Neural cell (in vitro differentiated cells): ENCODE measurements around the gene PSMD3. TPM values are rescaled to one million over a fixed set of nuclear protein-coding genes. Genes with fewer than 3 reads are reported as not detected.

Experiments used
- H2AFZ ChIP-seq: fragments of 200-600, 300-800 bp; sonication (generic), shearing (Covaris generic); 2 replicates; pipeline ENCODE4 v1.6.0; 2014; ENCODE audit warnings: low read depth, mild to moderate bottlenecking, antibody characterized with exemption, low read length, moderate library complexity
- H3F3A ChIP-seq: fragments of 200-600 bp; shearing (Covaris generic); 2 replicates; pipeline ENCODE4 v1.6.1; 2016; ENCODE audit warnings: mild to moderate bottlenecking, moderate library complexity, mixed read lengths, antibody characterized with exemption, low read length; ENCODE audit not compliant: insufficient read depth, poor library complexity, severe bottlenecking
- H3K27ac ChIP-seq: fragments of 200-600, 300-800 bp; sonication (generic), shearing (Covaris generic); 2 replicates; pipeline ENCODE4 v1.5.1; 2014; ENCODE audit warnings: mild to moderate bottlenecking, low read length, moderate library complexity
- H3K27me3 ChIP-seq: fragments of 300-800, 200-600 bp; sonication (generic), shearing (Covaris generic); 2 replicates; pipeline ENCODE4 v1.6.0; 2014; ENCODE audit warnings: mild to moderate bottlenecking, low read depth, low read length, moderate library complexity; ENCODE audit not compliant: insufficient read depth
- H3K36me3 ChIP-seq: fragments of 300-800, 200-600 bp; sonication (generic), shearing (Covaris generic); 2 replicates; pipeline ENCODE4 v1.5.1; 2014; ENCODE audit warnings: mild to moderate bottlenecking, antibody characterized with exemption, low read length, moderate library complexity; ENCODE audit not compliant: insufficient read depth
- H3K4me2 ChIP-seq: fragments of 300-800, 200-600 bp; sonication (generic), shearing (Covaris generic); 2 replicates; pipeline ENCODE4 v1.6.0; 2014; ENCODE audit warnings: mild to moderate bottlenecking, low read length
- H3K4me3 ChIP-seq: fragments of 300-800, 200-600 bp; sonication (generic), shearing (Covaris generic); 2 replicates; pipeline ENCODE4 v1.5.1; 2014; ENCODE audit warnings: mild to moderate bottlenecking, low read length, moderate library complexity
- H3K79me2 ChIP-seq: fragments of 200-600 bp; shearing (Covaris generic); replicated peaks from 2 replicates; pipeline ENCODE4 v1.6.0; 2014; ENCODE audit warnings: mild to moderate bottlenecking, low read length, moderate library complexity; ENCODE audit not compliant: insufficient read depth
- H3K9ac ChIP-seq: fragments of 300-800, 200-600 bp; sonication (generic), shearing (Covaris generic); 2 replicates; pipeline ENCODE4 v1.6.1; 2016; ENCODE audit warnings: mild to moderate bottlenecking, low read length, mixed read lengths
- H3K9me2 ChIP-seq: fragments of 200-600 bp; shearing (Covaris generic); 2 replicates; pipeline ENCODE4 v1.6.1; 2016; ENCODE audit warnings: mild to moderate bottlenecking, low read length, mixed read lengths; ENCODE audit not compliant: insufficient read depth
- H3K9me3 ChIP-seq: fragments of 200-600, 300-800 bp; sonication (generic), shearing (Covaris generic); 2 replicates; pipeline ENCODE4 v1.6.1; 2016; ENCODE audit warnings: mild to moderate bottlenecking, mixed run types, low read length, moderate library complexity, mixed read lengths
- H4K20me1 ChIP-seq: fragments of 200-600 bp; shearing (Covaris generic); 2 replicates; pipeline ENCODE4 v1.6.1; 2016; ENCODE audit warnings: mild to moderate bottlenecking, mixed run types; ENCODE audit not compliant: insufficient read depth
- EZH2 ChIP-seq: fragments of 200-600, 300-800 bp; shearing (Covaris generic), sonication (generic); IDR thresholded peaks from 2 replicates; pipeline ENCODE4 v1.6.1; 2014; ENCODE audit warnings: antibody characterized with exemption, low read length, borderline replicate concordance, mild to moderate bottlenecking; ENCODE audit not compliant: insufficient read depth, poor library complexity, severe bottlenecking
- MXI1 ChIP-seq: fragments of 450-650 bp; conservative IDR thresholded peaks from 2 replicates; pipeline ENCODE4 v1.6.1; 2014; ENCODE audit warnings: antibody characterized with exemption, mild to moderate bottlenecking; ENCODE audit not compliant: poor library complexity, severe bottlenecking
- POLR2AphosphoS5 ChIP-seq: IDR thresholded peaks from 2 replicates; pipeline ENCODE4 v1.6.1; 2012
- RAD21 ChIP-seq: fragments of 450-650 bp; conservative IDR thresholded peaks from 2 replicates; pipeline ENCODE4 v1.6.1; 2014; ENCODE audit warnings: antibody characterized with exemption, mild to moderate bottlenecking, moderate library complexity
- SMC3 ChIP-seq: fragments of 450-650 bp; conservative IDR thresholded peaks from 2 replicates; pipeline ENCODE4 v1.6.1; 2014; ENCODE audit warnings: antibody characterized with exemption, mild to moderate bottlenecking, moderate library complexity; ENCODE audit not compliant: poor library complexity
- TAF1 ChIP-seq: IDR thresholded peaks from 2 replicates; pipeline ENCODE4 v1.6.1; 2012; ENCODE audit warnings: low read depth
- polyA plus RNA-seq: library from polyadenylated mRNA; depleted of rRNA; stranded (reverse); fragments of >200 nt; gene quantifications from 2 replicates; pipeline ENCODE4 v1.2.3, GENCODE V29; 2014
- TF ChIP-seq, protein P1 (sequence below): fragments of 450-650 bp; IDR thresholded peaks from 2 replicates; pipeline ENCODE4 v1.5.1; 2014; ENCODE audit warnings: antibody characterized with exemption, mild to moderate bottlenecking, moderate library complexity; ENCODE audit not compliant: poor library complexity, severe bottlenecking

Gene PSMD3
- polyA plus RNA-seq, 1 donor from 2014 or later, result 117 TPM

DNA sequence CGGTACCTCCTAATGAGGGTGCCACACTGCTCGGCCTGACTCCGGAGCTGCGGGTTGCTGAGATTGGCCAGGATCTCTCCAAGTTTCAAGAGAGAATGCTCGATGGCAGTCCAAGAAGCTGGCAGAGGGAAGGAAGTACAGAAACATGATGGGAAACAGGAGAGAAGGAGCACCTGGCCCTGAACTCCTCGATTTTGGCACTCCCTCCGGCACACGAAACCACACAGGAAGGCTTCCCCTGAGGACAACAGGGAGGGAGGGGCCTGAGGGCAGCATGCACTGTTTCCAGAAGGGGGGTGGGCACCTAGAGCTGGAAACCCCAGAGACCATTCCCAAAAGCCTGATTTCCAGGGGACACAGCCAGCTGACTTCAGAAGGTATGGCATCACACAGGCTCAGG, 52.7 kb downstream of the PSMD3 start:
- Histone ChIP-seq H3K4me3 (no peak overlapping the region), H3F3A (no peaks in the 10 kb centered on the region), H3K36me3 (no peaks in the 10 kb centered on the region), H3K27ac (no peak overlapping the region), H2AFZ (no peak overlapping the region), H4K20me1 (no peaks in the 10 kb centered on the region), H3K9me3 (no peaks in the 10 kb centered on the region), H3K9me2 (no peaks in the 10 kb centered on the region), H3K9ac (no peak overlapping the region), H3K4me2 (no peak overlapping the region), H3K79me2 (no peaks in the 10 kb centered on the region), H3K27me3 (no peaks in the 10 kb centered on the region)
- TF ChIP-seq, protein P1, sequence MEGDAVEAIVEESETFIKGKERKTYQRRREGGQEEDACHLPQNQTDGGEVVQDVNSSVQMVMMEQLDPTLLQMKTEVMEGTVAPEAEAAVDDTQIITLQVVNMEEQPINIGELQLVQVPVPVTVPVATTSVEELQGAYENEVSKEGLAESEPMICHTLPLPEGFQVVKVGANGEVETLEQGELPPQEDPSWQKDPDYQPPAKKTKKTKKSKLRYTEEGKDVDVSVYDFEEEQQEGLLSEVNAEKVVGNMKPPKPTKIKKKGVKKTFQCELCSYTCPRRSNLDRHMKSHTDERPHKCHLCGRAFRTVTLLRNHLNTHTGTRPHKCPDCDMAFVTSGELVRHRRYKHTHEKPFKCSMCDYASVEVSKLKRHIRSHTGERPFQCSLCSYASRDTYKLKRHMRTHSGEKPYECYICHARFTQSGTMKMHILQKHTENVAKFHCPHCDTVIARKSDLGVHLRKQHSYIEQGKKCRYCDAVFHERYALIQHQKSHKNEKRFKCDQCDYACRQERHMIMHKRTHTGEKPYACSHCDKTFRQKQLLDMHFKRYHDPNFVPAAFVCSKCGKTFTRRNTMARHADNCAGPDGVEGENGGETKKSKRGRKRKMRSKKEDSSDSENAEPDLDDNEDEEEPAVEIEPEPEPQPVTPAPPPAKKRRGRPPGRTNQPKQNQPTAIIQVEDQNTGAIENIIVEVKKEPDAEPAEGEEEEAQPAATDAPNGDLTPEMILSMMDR, result no peak
- TF ChIP-seq TAF1, result no peak
- no peak for TF ChIP-seq RAD21
- no peak for TF ChIP-seq SMC3

DNA sequence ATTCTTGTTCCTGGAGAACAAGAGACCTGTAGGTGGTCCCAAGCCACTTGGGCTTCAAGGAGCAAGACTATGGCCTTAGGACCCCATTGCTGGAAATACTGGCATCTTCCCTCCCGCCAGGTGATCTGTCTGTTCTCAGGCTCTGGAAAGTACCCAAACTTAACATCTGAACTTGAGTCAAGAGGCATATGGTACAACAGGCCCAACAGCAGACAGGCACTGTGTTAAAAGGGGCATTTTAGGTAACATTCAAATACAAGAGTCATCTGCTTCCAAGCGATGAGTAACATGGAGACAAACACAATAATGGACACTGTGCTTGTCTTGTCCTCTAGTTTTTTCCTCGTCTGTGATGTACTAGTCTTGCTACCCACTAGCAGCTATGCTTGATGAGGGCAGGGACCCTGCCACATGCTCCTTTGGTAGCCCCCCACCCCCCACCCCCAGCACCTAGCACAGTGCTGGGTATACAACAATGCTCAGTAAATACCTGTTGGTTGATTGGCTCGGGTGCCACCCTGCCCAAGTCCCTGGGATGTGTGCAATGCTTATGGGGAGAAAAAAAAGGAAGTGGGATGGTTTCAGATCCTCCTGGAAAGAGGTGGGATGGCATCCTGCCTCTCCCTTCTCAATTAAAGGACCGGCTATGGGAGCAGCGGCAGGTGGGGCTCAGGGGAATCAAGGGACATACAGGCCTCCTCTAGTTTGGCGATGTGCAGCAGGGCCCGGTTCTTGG, 54.0 kb downstream of the PSMD3 start:
- H3K9me3 ChIP-seq, result no peaks in the 10 kb centered on the region
- no peaks in the 10 kb centered on the region for H3F3A ChIP-seq
- H3K4me2 ChIP-seq, result no peak overlapping the region
- TF ChIP-seq, protein P1, result no peak
- no peak for TF ChIP-seq RAD21
- no peak for TF ChIP-seq MXI1
- TF ChIP-seq POLR2AphosphoS5, result no peak
- no peaks in the 10 kb centered on the region for H3K36me3 ChIP-seq
- H3K27ac ChIP-seq, result no peak overlapping the region
- no peaks in the 10 kb centered on the region for H3K79me2 ChIP-seq
- H4K20me1 ChIP-seq, result no peaks in the 10 kb centered on the region
- no peak overlapping the region for H3K4me3 ChIP-seq
- no peak overlapping the region for H3K9ac ChIP-seq
- no peak overlapping the region for H2AFZ ChIP-seq
- no peaks in the 10 kb centered on the region for H3K27me3 ChIP-seq
- no peaks in the 10 kb centered on the region for H3K9me2 ChIP-seq

DNA sequence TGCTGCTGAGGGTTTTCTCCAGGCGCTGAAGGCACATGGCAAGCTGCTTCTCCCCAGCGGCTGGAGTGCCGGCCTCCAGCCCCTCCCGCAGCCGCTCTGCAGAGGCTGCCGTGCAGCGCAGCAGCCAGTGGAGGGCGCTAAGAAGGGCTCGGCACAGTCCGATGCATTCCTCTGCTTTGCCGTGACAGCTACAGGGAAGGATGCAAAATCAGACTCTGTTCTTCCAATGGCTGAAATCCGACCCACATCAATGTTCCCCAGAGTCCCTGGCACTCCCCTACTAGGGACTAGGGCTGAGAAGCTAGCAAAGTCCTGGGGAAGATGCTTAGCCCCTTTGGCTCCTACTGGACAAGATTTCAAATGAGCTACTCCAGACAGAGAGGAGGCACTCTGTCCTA, 54.6 kb downstream of the PSMD3 start:
- H3K36me3 ChIP-seq, result no peaks in the 10 kb centered on the region
- no peak overlapping the region for H3K4me3 ChIP-seq
- H3K9ac ChIP-seq, result no peak overlapping the region
- no peaks in the 10 kb centered on the region for H3K27me3 ChIP-seq
- no peak overlapping the region for H3K4me2 ChIP-seq
- no peak overlapping the region for H3K27ac ChIP-seq
- no peaks in the 10 kb centered on the region for H3F3A ChIP-seq
- H3K79me2 ChIP-seq, result no peaks in the 10 kb centered on the region
- no peaks in the 10 kb centered on the region for H3K9me2 ChIP-seq
- peak; percentile 40 for TF ChIP-seq RAD21
- TF ChIP-seq EZH2, result no peak
- TF ChIP-seq, protein P1, result peak; percentile 56
- no peak for TF ChIP-seq POLR2AphosphoS5
- no peak for TF ChIP-seq TAF1
- peak; percentile 44 for TF ChIP-seq SMC3
- no peaks in the 10 kb centered on the region for H3K9me3 ChIP-seq
- no peak overlapping the region for H2AFZ ChIP-seq
- no peaks in the 10 kb centered on the region for H4K20me1 ChIP-seq
